Measurements from ENCODE around the gene TCF7L2.

TCF7L2 gene

GRCh38 chr10:113125612-113126011, 175.6 kb downstream of the TCF7L2 start:
- in situ Hi-C loops (cut with MboI; ENCODE audit: low sequenced_read_pairs, unreplicated experiment): no loop called here
- DNase-seq (ENCODE audit: low spot score): no peak
- no peak for TF ChIP-seq CTCF (IDR thresholded peaks at IDR 0.05; ENCODE audit: borderline replicate concordance, control extremely low read depth, extremely low read depth, insufficient read depth, missing control alignments)

- in situ Hi-C loops (cut with MboI; ENCODE audit: low sequenced_read_pairs, unreplicated experiment): no loop called here
Measured at GRCh38 chr10:113126229-113127201, 176.5 kb downstream of the TCF7L2 start.

GRCh38 chr10:113127261-113127900, 177.3 kb downstream of the TCF7L2 start:
- DNase-seq (ENCODE audit: low spot score): no peak
- no peak for TF ChIP-seq CTCF (IDR thresholded peaks at IDR 0.05; ENCODE audit: borderline replicate concordance, control extremely low read depth, extremely low read depth, insufficient read depth, missing control alignments)
- in situ Hi-C loops (cut with MboI; ENCODE audit: low sequenced_read_pairs, unreplicated experiment): no loop called here

More at GRCh38 chr10:113126229-113127201, 176.5 kb downstream of the TCF7L2 start:
- peak; percentile 45 for DNase-seq (ENCODE audit: low spot score)
- no peak for TF ChIP-seq CTCF (IDR thresholded peaks at IDR 0.05; ENCODE audit: borderline replicate concordance, control extremely low read depth, extremely low read depth, insufficient read depth, missing control alignments)

GRCh38 chr10:113127901-113128283, 177.8 kb downstream of the TCF7L2 start:
- no peak for TF ChIP-seq CTCF (IDR thresholded peaks at IDR 0.05; ENCODE audit: borderline replicate concordance, control extremely low read depth, extremely low read depth, insufficient read depth, missing control alignments)
- DNase-seq (ENCODE audit: low spot score): no peak
- in situ Hi-C loops (cut with MboI; ENCODE audit: low sequenced_read_pairs, unreplicated experiment): no loop called here

- DNase-seq (ENCODE audit: low spot score): no peak
- no peak for TF ChIP-seq CTCF (IDR thresholded peaks at IDR 0.05; ENCODE audit: borderline replicate concordance, control extremely low read depth, extremely low read depth, insufficient read depth, missing control alignments)
- in situ Hi-C loops (cut with MboI; ENCODE audit: low sequenced_read_pairs, unreplicated experiment): no loop called here
Measured at GRCh38 chr10:113128450-113129070, 178.5 kb downstream of the TCF7L2 start.

GRCh38 chr10:113129117-113129516, 179.1 kb downstream of the TCF7L2 start:
- DNase-seq (ENCODE audit: low spot score): no peak
- in situ Hi-C loops (cut with MboI; ENCODE audit: low sequenced_read_pairs, unreplicated experiment): no loop called here
- TF ChIP-seq CTCF (IDR thresholded peaks at IDR 0.05; ENCODE audit: borderline replicate concordance, control extremely low read depth, extremely low read depth, insufficient read depth, missing control alignments): no peak

All from GM13976 (cell line).